GM12892 (cell line): ENCODE data around the gene UBA1.

Experiments
- DNase-seq: peaks from one replicate; pipeline ENCODE4 v3.0.0; 2011; ENCODE audit not compliant: insufficient read length
- FAIRE-seq: peaks from 2 replicates; lab custom pipeline; 2011; peaks lifted over from hg19 to GRCh38; lab: Jason Lieb, UNC
- POLR2A ChIP-seq: IDR thresholded peaks from 2 replicates; pipeline ENCODE4 v1.6.1; 2011; ENCODE audit warnings: low read depth, low read length, control low read depth
- POLR2AphosphoS5 ChIP-seq: IDR thresholded peaks from 2 replicates; pipeline ENCODE4 v1.6.1; 2011; ENCODE audit warnings: low read depth, low read length, control low read depth
- TAF1 ChIP-seq: IDR thresholded peaks from 2 replicates; pipeline ENCODE4 v1.6.1; 2011; ENCODE audit warnings: low read depth, mild to moderate bottlenecking, control low read depth, low read length, borderline replicate concordance

Gene UBA1

GRCh38 chrX:47208108-47208507 lies 14.5 kb downstream of the UBA1 start:
- no peak for TF ChIP-seq POLR2A
- TF ChIP-seq TAF1: no peak
- no peak for TF ChIP-seq POLR2AphosphoS5
- DNase-seq (no peak), FAIRE-seq (no peak)

- DNase-seq: no peak
- FAIRE-seq: no peak
- TF ChIP-seq POLR2A (no peak), POLR2AphosphoS5 (no peak), TAF1 (no peak)
These were observed 16.0 kb downstream of the UBA1 start for GRCh38 chrX:47209508-47210238.

- TF ChIP-seq POLR2AphosphoS5 (no peak), TAF1 (no peak), POLR2A (no peak)
- DNase-seq (no peak), FAIRE-seq (no peak)
These were observed 17.2 kb downstream of the UBA1 start for GRCh38 chrX:47210661-47211425.

- FAIRE-seq (no peak), DNase-seq (no peak)
- TF ChIP-seq POLR2A: no peak
- TF ChIP-seq TAF1: no peak
- TF ChIP-seq POLR2AphosphoS5: no peak
These were observed 19.0 kb downstream of the UBA1 start for GRCh38 chrX:47212381-47213293.

GRCh38 chrX:47214435-47215077 lies 20.9 kb downstream of the UBA1 start:
- TF ChIP-seq TAF1 (no peak), POLR2A (no peak), POLR2AphosphoS5 (no peak)
- DNase-seq (no peak), FAIRE-seq (no peak)

GRCh38 chrX:47215291-47215900 lies 21.8 kb downstream of the UBA1 start:
- DNase-seq (no peak), FAIRE-seq (no peak)
- TF ChIP-seq POLR2AphosphoS5 (no peak), TAF1 (no peak), POLR2A (no peak; the same call in 1 of the 2 replicates)

GRCh38 chrX:47216393-47216925 lies 22.8 kb downstream of the UBA1 start:
- DNase-seq: no peak
- no peak for TF ChIP-seq TAF1
- TF ChIP-seq POLR2AphosphoS5: no peak
- TF ChIP-seq POLR2A: no peak

GRCh38 chrX:47217121-47217851 lies 23.7 kb downstream of the UBA1 start:
- no peak for TF ChIP-seq POLR2AphosphoS5
- TF ChIP-seq TAF1: no peak
- no peak for TF ChIP-seq POLR2A
- FAIRE-seq: no peak
- no peak for DNase-seq

More at GRCh38 chrX:47216393-47216925, 22.8 kb downstream of the UBA1 start:
- FAIRE-seq: no peak

- DNase-seq (peak; percentile 78), FAIRE-seq (peak; percentile 95)
These were observed 24.2 kb downstream of the UBA1 start for GRCh38 chrX:47217852-47218279.

More at GRCh38 chrX:47217852-47218279, 24.2 kb downstream of the UBA1 start:
- TF ChIP-seq TAF1 (no peak), POLR2AphosphoS5 (no peak), POLR2A (0 out of 2 replicates have a peak, but pooled peaks have one; percentile 4)
